ENCODE results near the gene PCDH9.

PCDH9 gene

GRCh38 chr13:67123165-67123564 lies 107.0 kb downstream of the PCDH9 start:
- H3K4me3 ChIP-seq (replicated peaks; ENCODE audit: low read depth, low read length), result no peak overlapping the region

GRCh38 chr13:67122251-67122650 lies 107.9 kb downstream of the PCDH9 start:
- H3K4me3 ChIP-seq (replicated peaks; ENCODE audit: low read depth, low read length), result no peak overlapping the region
- no peak for TF ChIP-seq CTCF (IDR thresholded peaks at IDR 0.05; ENCODE audit: low read depth, low read length, missing control alignments)
- DNase-seq (ENCODE audit: extremely low read depth, low read depth), result no peak

More at GRCh38 chr13:67123165-67123564, 107.0 kb downstream of the PCDH9 start:
- TF ChIP-seq CTCF (IDR thresholded peaks at IDR 0.05; ENCODE audit: low read depth, low read length, missing control alignments), result no peak
- no peak for DNase-seq (ENCODE audit: extremely low read depth, low read depth)

GRCh38 chr13:67120872-67121531 lies 109.1 kb downstream of the PCDH9 start:
- no peak overlapping the region for H3K4me3 ChIP-seq (replicated peaks; ENCODE audit: low read depth, low read length)
- DNase-seq (ENCODE audit: extremely low read depth, low read depth), result no peak
- no peak for TF ChIP-seq CTCF (IDR thresholded peaks at IDR 0.05; ENCODE audit: low read depth, low read length, missing control alignments)

- no peak for TF ChIP-seq CTCF (IDR thresholded peaks at IDR 0.05; ENCODE audit: low read depth, low read length, missing control alignments)
- H3K4me3 ChIP-seq (replicated peaks; ENCODE audit: low read depth, low read length), result no peak overlapping the region
- DNase-seq (ENCODE audit: extremely low read depth, low read depth), result peak; percentile 56
Observed at GRCh38 chr13:67119481-67119894, 110.6 kb downstream of the PCDH9 start.

GRCh38 chr13:67118277-67118676 lies 111.9 kb downstream of the PCDH9 start:
- no peak for TF ChIP-seq CTCF (IDR thresholded peaks at IDR 0.05; ENCODE audit: low read depth, low read length, missing control alignments)
- H3K4me3 ChIP-seq (replicated peaks; ENCODE audit: low read depth, low read length), result no peak overlapping the region
- no peak for DNase-seq (ENCODE audit: extremely low read depth, low read depth)

- no peak for DNase-seq (ENCODE audit: extremely low read depth, low read depth)
- H3K4me3 ChIP-seq (replicated peaks; ENCODE audit: low read depth, low read length), result no peak overlapping the region
- no peak for TF ChIP-seq CTCF (IDR thresholded peaks at IDR 0.05; ENCODE audit: low read depth, low read length, missing control alignments)
Observed at GRCh38 chr13:67117010-67117550, 113.1 kb downstream of the PCDH9 start.

Measured in HFF-Myc (cell line).